Keratinocyte (primary cell): ENCODE measurements around the gene CACNB2.

Experiments used
- CTCF ChIP-seq, 3 experiments: IDR thresholded peaks in 1 of 3; conservative IDR thresholded peaks in 1 of 3; optimal IDR thresholded peaks in 1 of 3; 2 replicates in 2 of 3; 3 replicates in 1 of 3; pipeline versions ENCODE3 to v1.5.1; 2011; ENCODE audit warnings: low read length in 3 of 3, mild to moderate bottlenecking in 3 of 3, moderate library complexity in 2 of 3, control low read depth in 1 of 3, inconsistent platforms in 1 of 3; ENCODE audit not compliant: insufficient read depth in 2 of 3; ENCODE audit errors: extremely low read depth in 1 of 3
- EZH2 ChIP-seq: IDR thresholded peaks from one replicate; pipeline ENCODE4 v1.6.1; 2012; ENCODE audit warnings: inconsistent platforms, mild to moderate bottlenecking, low read length, moderate library complexity

DNA sequence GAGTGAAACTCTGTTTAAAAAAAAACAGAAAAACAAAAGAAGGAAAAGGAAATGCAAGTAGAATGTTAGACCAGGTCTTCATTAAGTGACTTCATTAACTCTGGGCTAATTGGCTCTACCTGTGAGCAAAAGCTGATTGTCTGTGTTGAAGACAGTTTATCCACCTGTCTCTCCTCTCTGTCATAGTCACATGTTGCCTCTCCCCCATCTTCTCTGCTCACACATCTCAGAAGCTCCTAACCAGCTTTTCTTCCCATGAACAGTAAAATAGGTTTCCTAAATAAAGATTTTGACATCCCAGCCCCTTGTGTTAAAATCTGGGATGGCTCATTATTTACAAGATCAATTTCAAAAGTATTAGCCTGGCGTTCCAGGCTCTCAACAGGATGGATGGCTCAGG lies 222.7 kb downstream of the CACNB2 start:
- TF ChIP-seq CTCF (optimal IDR thresholded peaks at IDR 0.05 in 1 of 3, IDR thresholded peaks at IDR 0.05 in 1 of 3, conservative IDR thresholded peaks at IDR 0.05 in 1 of 3; ENCODE audit: extremely low read depth in 1 of 3, insufficient read depth in 2 of 3, low read length in 3 of 3) = no peak
- TF ChIP-seq EZH2 = no peak
